DND-41 (cell line): ENCODE measurements around the gene HLA-DMA.

Experiments
- ATAC-seq: fragments of 200-7000 bp; cut with Tn5 transposase; 3 replicates; pipeline ENCODE4 v1.9.1; 2021; ENCODE audit warnings: low read depth; ENCODE audit not compliant: insufficient read depth
- DNase-seq: peaks from one replicate; pipeline ENCODE4 v3.0.0-alpha.2; 2020
- H2AFZ ChIP-seq: 2 replicates; pipeline ENCODE4 v1.6.0; 2012; ENCODE audit warnings: low read depth, low read length
- H3K27ac ChIP-seq: 2 replicates; pipeline ENCODE4 v1.5.1; 2012; ENCODE audit warnings: low read length, inconsistent platforms
- H3K27me3 ChIP-seq: fragments of 200-600 bp; sonication (generic); 2 replicates; pipeline ENCODE4 v1.6.0; 2012; ENCODE audit warnings: low read length, mild to moderate bottlenecking, inconsistent platforms; ENCODE audit not compliant: insufficient read depth, poor library complexity
- H3K36me3 ChIP-seq: 2 replicates; pipeline ENCODE4 v1.5.1; 2012; ENCODE audit warnings: low read length, inconsistent platforms; ENCODE audit not compliant: insufficient read depth
- H3K4me1 ChIP-seq: 2 replicates; pipeline ENCODE4 v1.5.1; 2012; ENCODE audit warnings: mild to moderate bottlenecking, low read length; ENCODE audit not compliant: insufficient read depth
- H3K4me2 ChIP-seq: 2 replicates; pipeline ENCODE4 v1.6.0; 2012; ENCODE audit warnings: mild to moderate bottlenecking, moderate library complexity, low read length, inconsistent platforms; ENCODE audit not compliant: insufficient read depth
- H3K4me3 ChIP-seq, 2 experiments: fragments of 200-600 bp in 1 of 2; shearing (Covaris generic) in 1 of 2; 2 replicates each; pipeline ENCODE4 v1.5.1; 2012 to 2016; ENCODE audit warnings: inconsistent platforms in 2 of 2, low read length in 2 of 2, mild to moderate bottlenecking in 2 of 2, low read depth in 1 of 2, moderate library complexity in 1 of 2
- H3K79me2 ChIP-seq: 2 replicates; pipeline ENCODE4 v1.6.0; 2012; ENCODE audit warnings: low read length, inconsistent platforms; ENCODE audit not compliant: insufficient read depth
- H3K9ac ChIP-seq: 2 replicates; pipeline ENCODE4 v1.6.0; 2012; ENCODE audit warnings: low read depth, mild to moderate bottlenecking, inconsistent platforms, low read length, moderate library complexity
- H3K9me3 ChIP-seq: 2 replicates; pipeline ENCODE4 v1.5.1; 2012; ENCODE audit warnings: low read length, moderate library complexity, mild to moderate bottlenecking, inconsistent platforms; ENCODE audit not compliant: insufficient read depth, severe bottlenecking
- H4K20me1 ChIP-seq: 2 replicates; pipeline ENCODE4 v1.6.0; 2012; ENCODE audit warnings: low read length; ENCODE audit not compliant: insufficient read depth
- CTCF ChIP-seq: IDR thresholded peaks from 2 replicates; pipeline ENCODE4 v1.5.1; 2012; ENCODE audit warnings: borderline replicate concordance, low read length, moderate library complexity, mild to moderate bottlenecking; ENCODE audit not compliant: poor library complexity, severe bottlenecking; ENCODE audit errors: extremely low read depth
- EZH2 ChIP-seq: IDR thresholded peaks from 3 replicates; pipeline ENCODE4 v1.6.1; 2012; ENCODE audit warnings: borderline replicate concordance, low read depth, mild to moderate bottlenecking, moderate library complexity, low read length, inconsistent platforms; ENCODE audit not compliant: severe bottlenecking

Gene HLA-DMA

GRCh38 chr6:32984622-32985389, 31.9 kb upstream of the HLA-DMA start:
- H2AFZ ChIP-seq: no peak overlapping the region
- peaks cover 20% of the 10 kb centered on the region for H3K36me3 ChIP-seq
- TF ChIP-seq EZH2 (no peak), CTCF (peak; percentile 94)
- DNase-seq (peak; percentile 89), ATAC-seq (peak; percentile 86)
- H3K27ac ChIP-seq: no peak overlapping the region
- 0 out of 2 replicates have a peak, but pooled peaks cover 2% of the 10 kb centered on the region for H3K4me1 ChIP-seq
- H4K20me1 ChIP-seq: peaks cover 18% of the 10 kb centered on the region
- peaks cover 3% of the 10 kb centered on the region; the same call in 1 of the 2 replicates for H3K79me2 ChIP-seq
- no peak overlapping the region for H3K4me3 ChIP-seq
- H3K27me3 ChIP-seq: peaks cover 4% of the 10 kb centered on the region
- H3K9me3 ChIP-seq: no peaks in the 10 kb centered on the region
- no peak overlapping the region for H3K4me2 ChIP-seq
- no peak overlapping the region for H3K9ac ChIP-seq

DNA sequence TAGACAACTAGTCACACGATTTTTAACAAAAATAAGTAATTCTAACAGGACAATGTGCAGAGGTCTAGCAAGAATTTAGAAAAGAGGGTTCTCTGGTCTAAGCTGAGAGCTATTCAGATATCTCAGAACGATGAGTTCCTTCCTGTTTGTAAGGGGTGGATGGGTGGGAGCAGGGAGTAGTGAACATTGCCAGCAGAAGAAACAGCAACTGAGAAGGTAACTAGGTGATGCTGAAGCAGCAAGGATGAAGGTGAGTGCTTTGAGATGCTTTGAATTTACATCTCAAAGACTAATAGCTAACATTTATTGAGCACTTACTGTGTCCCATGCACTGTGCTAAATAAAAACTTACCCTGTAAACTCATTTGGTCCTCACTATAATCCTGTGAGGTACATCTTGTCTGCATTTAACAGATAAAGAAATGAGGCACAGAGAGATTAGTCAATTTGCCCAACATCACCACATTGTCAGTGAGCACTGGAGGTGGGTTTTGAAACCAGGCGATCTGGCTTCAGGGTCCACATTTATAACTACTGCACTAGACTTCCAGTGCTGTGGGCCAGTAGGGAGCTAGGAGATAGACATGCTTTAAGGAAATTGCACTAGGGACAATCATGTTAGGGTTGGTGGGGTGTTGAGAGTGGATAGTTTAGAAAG, 31.2 kb upstream of the HLA-DMA start:
- H3K27ac ChIP-seq: no peak overlapping the region
- H3K4me2 ChIP-seq: no peak overlapping the region
- no peak overlapping the region for H3K9ac ChIP-seq
- peak; percentile 13 for ATAC-seq
- no peak for DNase-seq
- no peak overlapping the region for H2AFZ ChIP-seq
- no peak for TF ChIP-seq CTCF
- no peak for TF ChIP-seq EZH2
- 0 out of 2 replicates have a peak, but pooled peaks cover 2% of the 10 kb centered on the region for H3K4me1 ChIP-seq
- no peaks in the 10 kb centered on the region for H3K27me3 ChIP-seq
- H4K20me1 ChIP-seq: peaks cover 25% of the 10 kb centered on the region
- peaks cover 27% of the 10 kb centered on the region for H3K36me3 ChIP-seq
- H3K4me3 ChIP-seq: no peak overlapping the region
- H3K79me2 ChIP-seq: peaks cover 5% of the 10 kb centered on the region; the same call in 1 of the 2 replicates
- H3K9me3 ChIP-seq: no peaks in the 10 kb centered on the region

- 0 out of 2 replicates have a peak, but pooled peaks cover 2% of the 10 kb centered on the region for H3K4me1 ChIP-seq
- H3K4me2 ChIP-seq: no peak overlapping the region
- H3K79me2 ChIP-seq: peaks cover 8% of the 10 kb centered on the region
- no peak overlapping the region for H3K4me3 ChIP-seq
- peaks cover 30% of the 10 kb centered on the region for H4K20me1 ChIP-seq
- H2AFZ ChIP-seq: no peak overlapping the region
- no peaks in the 10 kb centered on the region for H3K27me3 ChIP-seq
- H3K9me3 ChIP-seq: no peaks in the 10 kb centered on the region
- H3K27ac ChIP-seq: no peak overlapping the region
- no peak for DNase-seq
- TF ChIP-seq CTCF (no peak), EZH2 (no peak)
- peaks cover 33% of the 10 kb centered on the region for H3K36me3 ChIP-seq
- no peak for ATAC-seq
- no peak overlapping the region for H3K9ac ChIP-seq
These were observed 30.6 kb upstream of the HLA-DMA start for GRCh38 chr6:32983493-32983848.
